Sigmoid colon (tissue), 7 donors: ENCODE measurements around the gene PRAME. TPM values are rescaled to one million over a fixed set of nuclear protein-coding genes. Genes with fewer than 3 reads are reported as not detected.

ENCODE experiments used
- DNase-seq: peaks from one replicate; pipeline ENCODE4 v3.0.0-alpha.2; 2019
- H3K27ac ChIP-seq, 4 donors: fragments of 200-600 bp; sonication (generic); one replicate each; pipeline ENCODE4 v1.5.1; 2016 to 2019; ENCODE audit warnings: mild to moderate bottlenecking in 1 of 4
- H3K27me3 ChIP-seq, 3 donors: fragments of 200-600 bp; sonication (generic); one replicate each; pipeline ENCODE4 v1.5.1; 2019; ENCODE audit warnings: mild to moderate bottlenecking in 1 of 3
- H3K36me3 ChIP-seq, 4 donors: fragments of 200-600 bp; sonication (generic); one replicate each; pipeline ENCODE4 v1.5.1; 2016 to 2019
- H3K4me1 ChIP-seq, 4 donors: fragments of 200-600 bp; sonication (generic); one replicate each; pipeline ENCODE4 v1.5.1; 2017 to 2019
- H3K4me3 ChIP-seq, 4 donors: fragments of 200-600 bp; sonication (generic); one replicate each; pipeline ENCODE4 v1.5.1; 2017 to 2019; ENCODE audit warnings: mild to moderate bottlenecking in 2 of 4, moderate library complexity in 1 of 4
- H3K9me3 ChIP-seq, 4 donors: fragments of 200-600 bp in 3 of 4; sonication (generic) in 3 of 4; one replicate each; pipeline versions ENCODE4 v1.5.1 to v1.6.1; 2013 to 2019
- CTCF ChIP-seq, 4 experiments: fragments of 450-650 bp in 3 of 4; fragments of 200-600 bp in 1 of 4; IDR thresholded peaks; one replicate each; pipeline ENCODE4 v1.5.1; 2016 to 2019; ENCODE audit warnings: antibody characterized with exemption in 4 of 4, mild to moderate bottlenecking in 3 of 4, moderate library complexity in 2 of 4
- EP300 ChIP-seq, 4 donors: sonication (generic); formaldehyde crosslinking; IDR thresholded peaks; one replicate each; pipeline ENCODE4 v1.6.1; 2017; ENCODE audit warnings: antibody characterized with exemption in 4 of 4
- POLR2A ChIP-seq, 2 donors: fragments of 450-650 bp; IDR thresholded peaks; one replicate each; pipeline ENCODE4 v1.6.1; 2016; ENCODE audit warnings: antibody characterized with exemption in 2 of 2, mild to moderate bottlenecking in 2 of 2, moderate library complexity in 2 of 2
- POLR2AphosphoS5 ChIP-seq, 4 donors: sonication (generic); formaldehyde crosslinking; IDR thresholded peaks; one replicate each; pipeline ENCODE4 v1.6.1; 2017; ENCODE audit warnings: antibody characterized with exemption in 4 of 4
- WGBS, 2 donors: extraction: QIAGEN DNeasy Blood & Tissue Kit; methylation state at CpG; one replicate each; pipeline ENCODE4 v1.1.7; 2013; 5-methylcytosine and 5-hydroxymethylcytosine counted together
- intact Hi-C: fragments of 100-400 bp; cut with DNase I; formaldehyde crosslinking; loops from one replicate; pipeline ENCODE4 v1.15.1; 2023
- polyA plus RNA-seq, 3 donors: library from polyadenylated mRNA; stranded (reverse); fragments of 200-250 nt; gene quantifications; one replicate each; pipeline ENCODE4 v1.2.3, GENCODE V29; 2013
- small RNA-seq, 3 donors: library from RNA; depleted of rRNA; stranded (forward); fragments of <200 nt; gene quantifications; one replicate each; pipeline ENCODE3, GENCODE V24; 2016
- total RNA-seq, 4 donors: library from RNA; depleted of rRNA; stranded (reverse); fragments of >200 nt; gene quantifications; one replicate each; pipeline ENCODE4 v1.1.0, GENCODE V29; 2016
- donor health status: healthy with polysubstance abuse.
- donor health status: Bipolar disorder and iron deficiency.
- donor health status: healthy.

The PRAME gene
- total and polyA plus RNA-seq, 7 donors, result 0.06 to 0.16 TPM; not detected in 5

- H3K4me3 ChIP-seq, result no peak overlapping the region
- H3K27me3 ChIP-seq, result peaks cover 0 to 5% (median 0%) of the 10 kb centered on the region in 3 donors
- no peak overlapping the region for H3K27ac ChIP-seq
- peaks cover 0 to 8% (median 5%) of the 10 kb centered on the region in 4 donors for H3K9me3 ChIP-seq
- no peak for DNase-seq
- no peak for TF ChIP-seq POLR2A (IDR thresholded peaks at IDR 0.05)
- no peak for TF ChIP-seq POLR2AphosphoS5 (IDR thresholded peaks at IDR 0.05)
- no peak for TF ChIP-seq EP300 (IDR thresholded peaks at IDR 0.05)
- TF ChIP-seq CTCF (IDR thresholded peaks at IDR 0.05), result no peak
- H3K4me1 ChIP-seq, result peaks cover 0 to 11% (median 3%) of the 10 kb centered on the region in 4 donors
- 98 to 100% methylated on average over 1 of the region's 1 CpG for WGBS, 2 donors
- intact Hi-C loops, result no loop called here
- H3K36me3 ChIP-seq, result no peaks in the 10 kb centered on the region
These were observed 52.3 kb downstream of the PRAME start for GRCh38 chr22:22506736-22507135.

- Histone ChIP-seq H3K27me3 (no peaks in the 10 kb centered on the region), H3K9me3 (no peaks in the 10 kb centered on the region), H3K36me3 (no peaks in the 10 kb centered on the region), H3K27ac (no peak overlapping the region), H3K4me3 (no peak overlapping the region), H3K4me1 (no peaks in the 10 kb centered on the region)
- intact Hi-C loops, result no loop called here
- no peak for DNase-seq
- TF ChIP-seq POLR2A (IDR thresholded peaks at IDR 0.05), result no peak
- TF ChIP-seq CTCF (IDR thresholded peaks at IDR 0.05), result no peak
- no peak for TF ChIP-seq POLR2AphosphoS5 (IDR thresholded peaks at IDR 0.05)
- no peak for TF ChIP-seq EP300 (IDR thresholded peaks at IDR 0.05)
- 85 to 91% methylated on average over 2 of the region's 2 CpGs for WGBS, 2 donors
These were observed 60.8 kb downstream of the PRAME start for GRCh38 chr22:22498267-22498666.

Small RNA genes within 50 kb of the gene (small RNA-seq; reads per million reads assigned to genes)
- gene IGLV2-34, result 0 reads per million in 3 donors

Other genes starting within 250 kb of the PRAME start
- 1 to 10 TPM in 1 of 4 donors, under 1 TPM in 3; 0.36 to 1.1 (median 0.45) TPM for gene ZNF280B, start 50.5 kb downstream of the PRAME start, total RNA-seq
- gene ZNF280B, start 50.5 kb downstream of the PRAME start, polyA plus RNA-seq, result under 1 TPM; under 0.01 to 0.44 (median 0.23) TPM
- gene ZNF280A, start 39.0 kb downstream of the PRAME start, total RNA-seq, result not detected
- not detected for gene ZNF280A, start 39.0 kb downstream of the PRAME start, polyA plus RNA-seq
- not detected for gene GGTLC2, start 85.3 kb upstream of the PRAME start, total RNA-seq
- not detected for gene GGTLC2, start 85.3 kb upstream of the PRAME start, polyA plus RNA-seq